ENCODE results near the gene COPB2. TPM values are rescaled to one million over a fixed set of nuclear protein-coding genes. Genes with fewer than 3 reads are reported as not detected.
A peak's percentile ranks its signal among the peaks of the same experiment; 100 is the strongest.

COPB2 gene
- total RNA-seq, 2 donors from 2014 or later = 76.5 to 137 TPM

GRCh38 chr3:139312416-139312815, 77.0 kb downstream of the COPB2 start:
- Histone ChIP-seq H3K4me1 (replicated peaks) (no peaks in the 10 kb centered on the region), H3K9me3 (no peaks in the 10 kb centered on the region), H3K27ac (no peak overlapping the region), H3K36me3 (no peaks in the 10 kb centered on the region), H3K27me3 (replicated peaks; ENCODE audit: insufficient read depth) (no peaks in the 10 kb centered on the region), H3K4me3 (no peak overlapping the region)
- TF ChIP-seq POLR2A (IDR thresholded peaks at IDR 0.05) (no peak), CTCF (IDR thresholded peaks at IDR 0.05) (no peak), POLR2AphosphoS5 (IDR thresholded peaks at IDR 0.05) (no peak)
- 100% methylated on average over 1 of the region's 1 CpG for WGBS
- DNase-seq (ENCODE audit: low spot score) = no peak
- intact Hi-C loops (cut with DNase I) = no loop called here

- no peak for TF ChIP-seq POLR2A (IDR thresholded peaks at IDR 0.05)
- no peak for TF ChIP-seq CTCF (IDR thresholded peaks at IDR 0.05)
- no peak for TF ChIP-seq POLR2AphosphoS5 (IDR thresholded peaks at IDR 0.05)
- no peak for DNase-seq (ENCODE audit: low spot score)
- no peaks in the 10 kb centered on the region for H3K27me3 ChIP-seq (replicated peaks; ENCODE audit: insufficient read depth)
- H3K36me3 ChIP-seq = no peaks in the 10 kb centered on the region
- H3K27ac ChIP-seq = no peak overlapping the region
- 79% methylated on average over 1 of the region's 1 CpG for WGBS
- intact Hi-C loops (cut with DNase I) = no loop called here
- no peak overlapping the region for H3K4me3 ChIP-seq
- H3K4me1 ChIP-seq (replicated peaks) = no peaks in the 10 kb centered on the region
- no peaks in the 10 kb centered on the region for H3K9me3 ChIP-seq
Measured at GRCh38 chr3:139311557-139311956, 77.9 kb downstream of the COPB2 start.

GRCh38 chr3:139310474-139310933, 78.9 kb downstream of the COPB2 start:
- TF ChIP-seq POLR2A (IDR thresholded peaks at IDR 0.05) (no peak), POLR2AphosphoS5 (IDR thresholded peaks at IDR 0.05) (peak; percentile 17), CTCF (IDR thresholded peaks at IDR 0.05) (no peak)
- no peaks in the 10 kb centered on the region for H3K36me3 ChIP-seq
- no peak for DNase-seq (ENCODE audit: low spot score)
- no peaks in the 10 kb centered on the region for H3K9me3 ChIP-seq
- no peaks in the 10 kb centered on the region for H3K27me3 ChIP-seq (replicated peaks; ENCODE audit: insufficient read depth)
- peak overlapping the region in 1 of 2 donors; percentile 12 for H3K27ac ChIP-seq
- intact Hi-C loops (cut with DNase I) = no loop called here
- no peak overlapping the region for H3K4me3 ChIP-seq
- WGBS = 57% methylated on average over 8 of the region's 8 CpGs
- no peaks in the 10 kb centered on the region for H3K4me1 ChIP-seq (replicated peaks)

- 84% methylated on average over 4 of the region's 4 CpGs for WGBS
- intact Hi-C loops (cut with DNase I) = no loop called here
- Histone ChIP-seq H3K9me3 (no peaks in the 10 kb centered on the region), H3K4me3 (no peak overlapping the region), H3K36me3 (no peaks in the 10 kb centered on the region), H3K27ac (no peak overlapping the region), H3K27me3 (replicated peaks; ENCODE audit: insufficient read depth) (no peaks in the 10 kb centered on the region), H3K4me1 (replicated peaks) (no peaks in the 10 kb centered on the region)
- no peak for TF ChIP-seq CTCF (IDR thresholded peaks at IDR 0.05)
- TF ChIP-seq POLR2A (IDR thresholded peaks at IDR 0.05) = no peak
- TF ChIP-seq POLR2AphosphoS5 (IDR thresholded peaks at IDR 0.05) = no peak
- DNase-seq (ENCODE audit: low spot score) = no peak
Measured at GRCh38 chr3:139309880-139310279, 79.6 kb downstream of the COPB2 start.

- TF ChIP-seq POLR2A (IDR thresholded peaks at IDR 0.05) (no peak), POLR2AphosphoS5 (IDR thresholded peaks at IDR 0.05) (no peak), CTCF (IDR thresholded peaks at IDR 0.05) (no peak)
- Histone ChIP-seq H3K9me3 (no peaks in the 10 kb centered on the region), H3K27ac (no peak overlapping the region), H3K36me3 (no peaks in the 10 kb centered on the region), H3K27me3 (replicated peaks; ENCODE audit: insufficient read depth) (no peaks in the 10 kb centered on the region), H3K4me3 (no peak overlapping the region), H3K4me1 (replicated peaks) (no peaks in the 10 kb centered on the region)
- intact Hi-C loops (cut with DNase I) = no loop called here
- DNase-seq (ENCODE audit: low spot score) = no peak
- 68% methylated on average over 2 of the region's 2 CpGs for WGBS
Measured at GRCh38 chr3:139309061-139309591, 80.3 kb downstream of the COPB2 start.
